Endothelial cell of umbilical vein (primary cell): Measurements from ENCODE around the gene CTPS1.

ENCODE experiments used
- CTCF ChIP-seq, 2 donors: IDR thresholded peaks; 1 replicate in 1 of 2; 2 replicates in 1 of 2; pipeline ENCODE4 v1.5.1; 2011; ENCODE audit warnings: low read length in 2 of 2, mild to moderate bottlenecking in 2 of 2, moderate library complexity in 2 of 2, control low read depth in 1 of 2, inconsistent platforms in 1 of 2, low read depth in 1 of 2; ENCODE audit not compliant: insufficient read depth in 1 of 2; ENCODE audit errors: extremely low read depth in 1 of 2
- EZH2 ChIP-seq: IDR thresholded peaks from 2 replicates; pipeline ENCODE4 v1.6.1; 2012; ENCODE audit warnings: borderline replicate concordance, low read depth, mild to moderate bottlenecking, moderate library complexity, low read length, inconsistent platforms; ENCODE audit not compliant: severe bottlenecking
- MAX ChIP-seq: IDR thresholded peaks from 2 replicates; pipeline ENCODE4 v1.6.1; 2011; ENCODE audit not compliant: insufficient read depth, insufficient read length

GRCh38 chr1:40952744-40953315 is 26.7 kb upstream of the CTPS1 start:
- TF ChIP-seq CTCF (IDR thresholded peaks at IDR 0.05; ENCODE audit: extremely low read depth in 1 of 2, insufficient read depth in 1 of 2, low read depth in 1 of 2, low read length in 2 of 2) (no peak), EZH2 (no peak), MAX (no peak)
